Myocyte (in vitro differentiated cells): ENCODE measurements around the gene CEACAM16. TPM values are rescaled to one million over a fixed set of nuclear protein-coding genes. Genes with fewer than 3 reads are reported as not detected.
"Not testable (repeated sequence)": the region's sequence is repeated elsewhere in the genome, so short reads cannot be mapped to it uniquely, and the experiment has no call there.

Experiments used
- DNase-seq: peaks from one replicate; pipeline ENCODE4 v3.0.0-alpha.2; 2012; ENCODE audit warnings: low read depth
- polyA plus RNA-seq: library from polyadenylated mRNA; unstranded; fragments of >200 nt; gene quantifications from one replicate; pipeline ENCODE4 v1.2.1, GENCODE V29; 2012; ENCODE audit warnings: missing spikeins
- total RNA-seq: library from RNA; depleted of rRNA; stranded (reverse); fragments of >200 nt; gene quantifications from 2 replicates; pipeline ENCODE4 v1.2.3, GENCODE V29; 2014

Gene CEACAM16, protein sequence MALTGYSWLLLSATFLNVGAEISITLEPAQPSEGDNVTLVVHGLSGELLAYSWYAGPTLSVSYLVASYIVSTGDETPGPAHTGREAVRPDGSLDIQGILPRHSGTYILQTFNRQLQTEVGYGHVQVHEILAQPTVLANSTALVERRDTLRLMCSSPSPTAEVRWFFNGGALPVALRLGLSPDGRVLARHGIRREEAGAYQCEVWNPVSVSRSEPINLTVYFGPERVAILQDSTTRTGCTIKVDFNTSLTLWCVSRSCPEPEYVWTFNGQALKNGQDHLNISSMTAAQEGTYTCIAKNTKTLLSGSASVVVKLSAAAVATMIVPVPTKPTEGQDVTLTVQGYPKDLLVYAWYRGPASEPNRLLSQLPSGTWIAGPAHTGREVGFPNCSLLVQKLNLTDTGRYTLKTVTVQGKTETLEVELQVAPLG
- 5.0 and 6.1 TPM in 2 replicates for total RNA-seq
- 5.7 TPM for polyA plus RNA-seq

GRCh38 chr19:44698492-44699201, at the start of gene CEACAM16:
Gene CEACAM16 (plus strand): TSS chr19:44699151. CDS start chr19:44701457, 2,306 bp downstream.
- no peak for DNase-seq

- DNase-seq, result no peak
Observed at GRCh38 chr19:44649578-44650145, 49.3 kb upstream of the CEACAM16 start.

- DNase-seq, result no peak
Observed at GRCh38 chr19:44653343-44653742, 45.6 kb upstream of the CEACAM16 start.

DNA sequence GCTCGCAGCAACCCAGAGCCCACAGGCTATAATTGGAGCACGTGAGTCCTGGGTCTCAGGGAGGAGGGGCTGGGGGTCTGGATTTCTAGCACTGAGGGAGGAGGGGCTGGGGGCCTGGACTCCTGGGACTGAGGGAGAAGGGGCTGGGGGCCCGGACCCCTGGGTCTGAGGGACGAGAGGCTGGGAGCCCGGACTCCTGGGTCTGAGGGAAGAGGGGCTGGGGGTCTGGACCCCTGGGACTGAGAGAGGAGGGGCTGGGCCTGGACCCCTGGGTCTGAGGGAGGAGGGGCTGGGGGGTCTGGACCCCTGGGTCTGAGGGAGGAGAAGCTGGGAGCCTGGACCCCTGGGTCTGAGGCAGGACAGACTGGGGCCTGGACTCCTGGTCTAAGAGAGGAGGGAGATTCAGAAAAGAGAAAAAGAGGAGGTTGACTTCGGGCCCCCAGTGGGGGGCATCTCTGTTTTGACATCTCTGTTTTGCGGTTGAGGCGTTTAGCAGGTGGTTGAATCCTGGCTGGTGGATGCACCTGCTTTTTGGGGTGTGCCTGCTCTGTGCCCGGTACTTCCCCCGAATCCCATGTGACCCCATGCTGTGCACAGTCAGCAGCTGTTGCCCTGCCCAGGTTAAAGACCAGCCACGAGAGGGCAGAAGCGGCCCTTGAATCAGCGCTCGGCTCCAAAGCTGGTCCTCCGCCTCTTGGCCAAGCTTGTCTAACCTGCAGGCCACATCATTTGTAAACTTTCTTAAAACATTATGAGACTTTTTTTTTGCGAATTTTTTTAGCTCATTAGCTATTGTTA, 44.8 kb upstream of the CEACAM16 start:
- DNase-seq, result peak; percentile 95

- peak; percentile 54 for DNase-seq
Observed at GRCh38 chr19:44657211-44657921, 41.6 kb upstream of the CEACAM16 start.

- no peak for DNase-seq
Observed at GRCh38 chr19:44658069-44658733, 40.8 kb upstream of the CEACAM16 start.

DNA sequence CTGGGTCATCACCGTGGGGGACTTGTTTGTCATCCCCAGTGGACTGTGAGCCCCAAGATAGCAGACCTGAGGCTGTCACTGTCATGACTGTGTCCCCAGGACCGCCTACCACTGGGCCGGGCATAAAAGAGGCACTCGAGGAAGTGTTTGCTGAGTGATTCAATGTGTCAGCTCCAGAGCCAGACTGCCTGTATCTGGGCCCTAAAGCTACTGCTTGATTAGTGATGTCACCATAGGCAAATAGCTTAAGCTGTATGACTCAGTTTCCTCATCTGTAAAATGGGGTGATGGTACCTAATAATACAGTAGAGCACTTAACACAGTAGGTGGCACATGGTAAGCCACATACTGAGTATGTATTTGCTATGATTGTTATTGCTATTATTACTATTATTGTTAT, 38.9 kb upstream of the CEACAM16 start:
- no peak for DNase-seq

- DNase-seq, result no peak
Observed at GRCh38 chr19:44661205-44661604, 37.7 kb upstream of the CEACAM16 start.

- DNase-seq, result no peak
Observed at GRCh38 chr19:44661904-44662303, 37.0 kb upstream of the CEACAM16 start.

DNA sequence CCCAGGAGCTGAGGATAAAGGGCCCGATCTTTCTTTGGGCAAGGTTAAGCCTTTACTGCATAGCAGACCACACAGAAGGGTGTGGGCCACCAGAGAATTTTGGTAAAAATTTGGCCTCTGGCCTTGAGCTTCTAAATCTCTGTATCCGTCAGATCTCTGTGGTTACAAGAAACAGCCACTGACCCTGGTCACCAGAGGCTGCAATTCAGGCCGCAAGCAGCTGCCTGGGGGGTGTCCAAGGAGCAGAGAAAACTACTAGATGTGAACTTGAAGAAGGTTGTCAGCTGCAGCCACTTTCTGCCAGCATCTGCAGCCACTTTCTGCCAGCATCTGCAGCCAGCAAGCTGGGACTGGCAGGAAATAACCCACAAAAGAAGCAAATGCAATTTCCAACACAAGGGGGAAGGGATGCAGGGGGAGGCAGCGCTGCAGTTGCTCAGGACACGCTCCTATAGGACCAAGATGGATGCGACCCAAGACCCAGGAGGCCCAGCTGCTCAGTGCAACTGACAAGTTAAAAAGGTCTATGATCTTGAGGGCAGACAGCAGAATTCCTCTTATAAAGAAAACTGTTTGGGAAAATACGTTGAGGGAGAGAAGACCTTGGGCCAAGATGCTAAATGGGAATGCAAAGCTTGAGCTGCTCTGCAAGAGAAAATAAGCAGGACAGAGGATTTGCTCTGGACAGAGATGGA, 36.1 kb upstream of the CEACAM16 start:
- DNase-seq, result peak; percentile 99

- DNase-seq, result no peak
Observed at GRCh38 chr19:44663996-44664395, 35.0 kb upstream of the CEACAM16 start.

DNA sequence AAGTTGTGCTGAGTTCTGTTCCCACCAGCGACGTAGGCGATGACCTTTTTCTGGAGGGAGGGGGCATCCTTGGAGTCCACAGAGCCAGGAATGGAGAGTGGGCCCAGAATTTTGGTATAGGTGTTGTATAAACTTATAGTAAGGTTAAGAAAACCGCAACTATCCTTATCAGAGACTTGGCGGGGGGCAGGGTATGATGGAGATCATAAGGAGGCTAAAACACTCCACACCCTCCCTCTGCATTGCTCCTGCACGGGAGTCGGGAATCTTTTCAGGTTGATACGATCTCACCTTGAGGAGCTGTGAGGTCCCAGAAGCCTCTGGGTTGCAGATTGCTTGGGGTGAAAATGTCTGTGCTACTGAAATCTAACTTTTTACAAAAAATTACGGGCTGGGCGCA, 34.0 kb upstream of the CEACAM16 start:
- DNase-seq, result no peak

DNA sequence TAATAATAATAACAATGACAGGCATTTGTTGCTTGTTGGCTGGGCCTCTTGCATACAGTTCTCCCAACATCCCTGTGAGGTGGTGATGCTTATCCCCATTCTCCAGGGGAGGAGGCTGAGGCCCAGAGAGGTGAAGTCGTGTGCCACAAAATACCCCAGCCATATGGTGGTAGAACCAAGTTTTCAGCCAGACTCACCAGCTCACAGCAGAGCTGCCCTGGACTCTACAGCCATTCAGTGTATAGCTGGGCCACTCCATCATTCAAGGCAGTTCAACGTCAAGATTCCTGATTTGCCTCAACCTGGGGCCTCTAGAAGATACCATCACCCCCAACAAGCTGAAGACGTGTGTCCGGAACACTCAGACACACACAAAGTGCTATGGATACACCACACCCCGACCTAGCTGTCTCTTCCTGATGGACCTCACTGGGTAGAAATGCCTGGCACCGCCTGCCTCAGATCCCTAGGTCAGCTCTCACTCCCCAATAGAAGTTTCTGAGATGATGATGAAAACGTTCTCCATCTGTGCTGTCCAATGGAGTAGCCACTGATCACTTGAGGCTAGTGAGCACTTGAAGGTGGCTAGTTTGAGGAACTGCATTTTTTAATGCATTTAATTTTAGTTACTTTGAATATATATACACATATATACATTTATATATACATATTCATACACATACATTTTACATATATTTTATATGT, 31.9 kb upstream of the CEACAM16 start:
- DNase-seq, result no peak

DNA sequence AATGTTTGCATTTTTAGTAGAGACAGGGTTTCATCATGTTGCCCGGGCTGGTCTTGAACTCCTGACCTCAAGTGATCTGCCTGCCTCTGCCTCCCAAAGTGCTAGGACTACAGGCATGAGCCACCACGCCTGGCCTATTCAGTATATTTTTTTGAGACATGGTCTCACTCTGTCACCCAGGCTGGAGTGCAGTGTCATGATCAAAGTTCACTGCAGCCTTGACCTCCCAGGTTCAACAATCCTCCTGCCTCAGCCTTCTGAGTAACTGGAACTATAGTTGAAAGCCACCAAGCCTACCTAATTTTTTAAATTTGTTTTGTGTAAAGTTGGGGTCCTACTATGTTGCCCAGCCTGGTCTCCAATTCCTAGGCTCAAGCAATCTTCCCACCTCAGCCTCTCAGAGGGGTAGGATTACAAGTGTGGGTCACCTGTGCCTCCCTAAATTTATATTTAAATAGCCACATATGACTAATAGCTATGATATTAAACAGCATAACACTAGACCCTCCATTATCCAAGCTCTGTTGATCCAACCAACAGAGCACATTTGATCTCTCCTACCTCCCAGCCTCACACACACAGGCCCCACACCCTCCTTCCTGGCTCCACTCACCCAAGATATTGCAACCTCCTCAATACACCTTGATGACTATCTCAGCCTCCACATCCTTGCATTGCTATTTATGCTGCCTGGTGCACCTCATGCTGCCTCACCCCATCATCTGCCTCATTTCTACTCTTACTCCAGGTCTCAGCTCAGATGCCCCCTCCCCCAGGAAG, 29.8 kb upstream of the CEACAM16 start:
- no peak for DNase-seq

- DNase-seq, result not testable (repeated sequence)
Observed at GRCh38 chr19:44670027-44670426, 28.9 kb upstream of the CEACAM16 start.

DNA sequence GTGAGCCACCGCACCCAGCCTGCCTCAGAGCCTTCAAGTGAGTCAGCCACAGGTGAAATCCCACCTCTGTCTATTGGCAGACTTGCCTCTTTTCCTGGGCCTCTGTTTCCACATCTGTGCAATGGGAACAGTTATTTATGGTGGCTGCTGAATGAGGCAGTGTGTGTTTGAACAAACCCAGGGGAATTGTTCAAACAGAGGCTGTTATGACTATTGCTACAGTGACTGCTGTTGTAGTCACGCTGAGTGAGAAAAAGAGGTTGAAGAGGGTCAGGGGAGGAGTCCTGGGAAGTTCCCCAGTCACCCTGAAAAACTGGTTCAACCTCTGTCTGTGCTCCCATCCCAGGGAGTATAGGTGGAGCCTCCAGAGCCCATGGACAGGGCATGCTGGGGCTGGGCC, 27.6 kb upstream of the CEACAM16 start, which contains the start of gene CEACAM19:
Gene CEACAM19, plus strand, starts transcription at position 83 of the 400 bp plus-strand sequence. CDS start 450 bp downstream, outside the sequence.
- no peak for DNase-seq

DNA sequence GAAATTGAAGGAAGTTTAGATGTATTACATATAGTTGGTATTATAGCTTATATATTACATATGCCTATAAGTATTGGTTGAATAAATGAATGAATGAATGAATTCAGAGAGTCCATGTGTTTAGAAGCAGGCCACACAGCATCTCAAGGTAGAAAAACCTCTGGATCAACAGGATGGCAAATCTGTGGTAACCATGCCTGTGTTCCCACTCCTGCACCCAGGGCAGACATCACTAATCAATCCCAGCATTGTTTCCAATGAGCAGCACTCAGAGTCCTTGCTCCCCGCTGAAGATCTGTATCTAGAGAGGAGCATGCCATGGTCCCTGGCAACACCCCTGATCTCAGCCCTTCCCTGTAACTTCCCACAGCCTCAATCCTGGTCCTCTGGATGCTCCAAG, 26.7 kb upstream of the CEACAM16 start:
- DNase-seq, result no peak

GRCh38 chr19:44673510-44673909, 25.4 kb upstream of the CEACAM16 start:
- DNase-seq, result no peak
